Bronchial epithelial cell (primary cell): Measurements from ENCODE around the gene STK40. TPM values are rescaled to one million over a fixed set of nuclear protein-coding genes. Genes with fewer than 3 reads are reported as not detected.
A peak's percentile ranks its signal among the peaks of the same experiment; 100 is the strongest.

Experiments used
- DNase-seq: peaks from one replicate; pipeline ENCODE4 v3.0.0-alpha.2; 2010; ENCODE audit warnings: low read depth
- FAIRE-seq: peaks from 2 replicates; lab custom pipeline; 2011; peaks lifted over from hg19 to GRCh38; lab: Jason Lieb, UNC
- H3K27me3 ChIP-seq: 2 replicates; pipeline ENCODE4 v1.5.1; 2011; ENCODE audit warnings: low read length; ENCODE audit not compliant: control insufficient read depth, insufficient read depth
- H3K36me3 ChIP-seq: 2 replicates; pipeline ENCODE4 v1.5.1; 2011; ENCODE audit warnings: low read length; ENCODE audit not compliant: control insufficient read depth, insufficient read depth
- H3K4me3 ChIP-seq: 2 replicates; pipeline ENCODE4 v1.5.1; 2011; ENCODE audit warnings: mild to moderate bottlenecking, low read depth, low read length, control low read depth
- total RNA-seq: library from RNA; depleted of rRNA; stranded (reverse); fragments of >200 nt; gene quantifications from 2 replicates; pipeline ENCODE4 v1.2.1, GENCODE V29; 2014
- TF ChIP-seq, protein P1 (sequence below): IDR thresholded peaks from 2 replicates; pipeline ENCODE4 v1.5.1; 2011; ENCODE audit warnings: mild to moderate bottlenecking, moderate library complexity, low read length, control low read depth, inconsistent platforms; ENCODE audit not compliant: insufficient read depth, severe bottlenecking

Gene STK40
- total RNA-seq, 1 donor from 2014 or later, result 9.0 TPM

DNA sequence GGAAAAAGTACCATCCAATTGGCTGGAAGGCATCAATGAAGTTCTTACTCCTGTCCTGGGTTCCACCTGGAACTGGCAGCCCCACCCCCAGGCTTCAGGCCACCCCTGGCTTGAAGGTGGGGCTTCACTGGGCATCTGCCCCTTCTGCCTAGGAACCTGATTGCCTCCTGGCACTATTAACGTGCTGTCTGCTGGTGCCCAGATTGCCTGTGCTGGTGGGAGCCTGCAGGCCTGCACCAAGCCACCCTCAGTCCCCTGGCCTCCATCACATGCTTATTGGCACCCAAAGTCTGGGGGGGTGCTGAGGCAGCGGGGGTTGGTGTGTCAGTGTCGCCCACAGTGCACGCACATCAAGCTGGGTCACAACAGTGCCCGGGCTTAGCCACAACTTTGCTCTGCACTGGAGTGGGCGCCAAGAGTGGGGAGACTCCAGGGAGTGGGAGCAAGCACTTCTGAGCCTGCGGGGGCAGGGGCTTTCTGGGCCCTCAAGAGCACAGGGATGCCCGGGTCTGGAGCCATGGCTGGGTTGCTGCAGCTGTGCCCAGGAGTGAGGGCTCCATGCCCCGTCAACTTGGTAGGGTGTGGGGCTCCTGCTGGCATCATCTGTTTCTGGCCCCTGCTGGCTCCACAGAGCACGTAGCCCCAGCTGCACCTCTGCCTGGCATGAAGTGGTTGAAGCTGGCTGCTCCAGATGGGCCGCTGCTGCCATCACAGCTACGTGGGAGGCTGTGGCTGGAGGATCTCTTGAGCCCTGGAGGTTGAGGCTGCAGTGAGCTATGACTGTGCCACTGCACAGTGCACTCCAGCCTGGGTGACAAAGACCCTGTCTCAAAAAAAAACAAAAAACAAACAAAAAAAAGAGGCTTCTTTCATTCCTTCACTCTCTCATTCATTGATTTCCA lies 16.1 kb upstream of the STK40 start:
- TF ChIP-seq, protein P1, sequence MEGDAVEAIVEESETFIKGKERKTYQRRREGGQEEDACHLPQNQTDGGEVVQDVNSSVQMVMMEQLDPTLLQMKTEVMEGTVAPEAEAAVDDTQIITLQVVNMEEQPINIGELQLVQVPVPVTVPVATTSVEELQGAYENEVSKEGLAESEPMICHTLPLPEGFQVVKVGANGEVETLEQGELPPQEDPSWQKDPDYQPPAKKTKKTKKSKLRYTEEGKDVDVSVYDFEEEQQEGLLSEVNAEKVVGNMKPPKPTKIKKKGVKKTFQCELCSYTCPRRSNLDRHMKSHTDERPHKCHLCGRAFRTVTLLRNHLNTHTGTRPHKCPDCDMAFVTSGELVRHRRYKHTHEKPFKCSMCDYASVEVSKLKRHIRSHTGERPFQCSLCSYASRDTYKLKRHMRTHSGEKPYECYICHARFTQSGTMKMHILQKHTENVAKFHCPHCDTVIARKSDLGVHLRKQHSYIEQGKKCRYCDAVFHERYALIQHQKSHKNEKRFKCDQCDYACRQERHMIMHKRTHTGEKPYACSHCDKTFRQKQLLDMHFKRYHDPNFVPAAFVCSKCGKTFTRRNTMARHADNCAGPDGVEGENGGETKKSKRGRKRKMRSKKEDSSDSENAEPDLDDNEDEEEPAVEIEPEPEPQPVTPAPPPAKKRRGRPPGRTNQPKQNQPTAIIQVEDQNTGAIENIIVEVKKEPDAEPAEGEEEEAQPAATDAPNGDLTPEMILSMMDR, result no peak
- Histone ChIP-seq H3K4me3 (no peak overlapping the region), H3K27me3 (no peaks in the 10 kb centered on the region), H3K36me3 (no peaks in the 10 kb centered on the region)
- FAIRE-seq, result no peak
- DNase-seq, result no peak

DNA sequence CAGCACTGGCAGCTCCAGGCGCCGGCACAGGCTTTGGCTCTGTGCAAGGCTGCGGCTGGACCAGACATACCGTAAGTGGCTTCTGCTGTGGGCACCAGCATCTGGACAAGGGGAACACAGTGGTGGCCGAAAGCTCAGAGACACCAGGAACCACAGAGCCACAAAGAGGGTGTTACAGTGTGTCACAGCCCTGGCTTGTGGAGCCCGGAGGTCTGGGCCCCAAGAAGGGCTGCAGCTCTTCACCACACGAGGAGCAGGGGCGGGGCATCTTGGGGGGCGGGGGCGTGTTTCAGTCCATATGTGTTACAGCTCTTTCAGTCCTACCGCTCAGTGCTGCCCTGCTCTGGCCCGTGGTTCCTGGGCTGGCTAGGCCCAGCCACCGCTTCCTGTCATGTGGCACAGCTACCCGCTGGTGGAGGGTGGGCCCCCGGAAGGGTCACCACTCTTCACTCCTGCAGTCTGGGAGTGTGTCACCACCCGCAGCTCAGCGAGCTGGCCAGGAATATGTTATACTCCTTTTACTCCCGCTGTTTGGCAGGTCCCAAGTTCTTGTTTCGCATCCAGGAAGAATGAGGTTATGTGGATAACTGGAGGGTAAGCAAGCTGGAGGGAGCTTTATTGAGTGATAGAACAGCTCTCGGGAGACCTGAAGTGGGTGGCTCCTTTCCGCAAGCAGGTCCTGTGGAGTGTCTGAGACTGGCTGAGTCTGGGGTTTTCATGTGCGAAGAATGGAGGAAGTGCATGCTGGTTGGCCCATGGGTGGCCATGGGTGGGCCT lies 15.3 kb upstream of the STK40 start:
- Histone ChIP-seq H3K36me3 (no peaks in the 10 kb centered on the region), H3K27me3 (no peaks in the 10 kb centered on the region), H3K4me3 (no peak overlapping the region)
- TF ChIP-seq, protein P1, result no peak
- FAIRE-seq (no peak), DNase-seq (no peak)

DNA sequence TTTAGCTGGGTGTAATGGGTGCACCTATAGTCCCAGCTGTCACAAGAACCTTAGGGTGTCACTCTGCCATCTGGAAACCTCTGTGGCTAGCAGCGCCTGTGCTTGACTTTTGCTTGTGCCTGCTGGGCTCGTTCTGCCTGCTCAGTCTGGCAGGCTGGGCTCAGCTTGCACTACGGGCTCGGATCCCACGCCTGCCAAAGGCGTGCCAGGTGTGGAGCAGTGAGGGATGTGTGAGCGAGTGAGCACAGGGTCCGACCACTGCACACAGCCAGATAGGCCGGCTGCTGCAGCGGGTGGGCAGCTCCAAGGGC lies 14.7 kb upstream of the STK40 start:
- no peak for DNase-seq
- FAIRE-seq, result no peak
- TF ChIP-seq, protein P1, result no peak
- Histone ChIP-seq H3K27me3 (no peaks in the 10 kb centered on the region), H3K36me3 (no peaks in the 10 kb centered on the region), H3K4me3 (no peak overlapping the region)

DNA sequence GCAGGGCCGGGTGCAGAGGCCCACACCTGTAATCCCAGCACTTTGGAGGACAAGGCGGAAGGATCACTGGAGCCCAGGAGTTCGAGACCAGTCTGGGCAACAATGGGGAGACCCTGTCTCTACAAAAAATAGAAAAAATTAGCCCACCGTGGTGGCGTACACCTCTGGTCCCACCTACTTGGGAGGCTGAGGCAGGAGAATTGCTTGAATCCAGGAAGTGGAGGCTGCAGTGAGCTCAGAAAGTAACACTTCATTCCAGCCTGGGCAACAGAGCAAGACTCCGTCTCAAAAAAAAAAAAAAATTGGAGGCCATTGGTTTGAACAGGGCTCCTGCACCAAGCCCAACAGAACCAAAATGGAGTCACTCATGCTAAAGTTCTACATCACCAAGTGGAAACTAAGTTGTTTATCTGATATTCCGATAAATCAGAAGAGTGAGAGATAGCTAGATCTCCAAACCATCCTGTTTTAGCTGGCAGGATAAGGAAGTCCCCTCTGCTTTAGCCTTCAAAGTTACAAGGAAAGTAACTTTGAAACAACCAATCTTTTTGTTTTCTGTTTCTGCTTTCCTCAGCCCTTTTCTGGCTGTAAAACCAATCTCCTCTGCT lies 12.8 kb upstream of the STK40 start:
- Histone ChIP-seq H3K36me3 (peaks cover 3% of the 10 kb centered on the region), H3K27me3 (no peaks in the 10 kb centered on the region), H3K4me3 (no peak overlapping the region)
- no peak for DNase-seq
- TF ChIP-seq, protein P1, result no peak
- no peak for FAIRE-seq

DNA sequence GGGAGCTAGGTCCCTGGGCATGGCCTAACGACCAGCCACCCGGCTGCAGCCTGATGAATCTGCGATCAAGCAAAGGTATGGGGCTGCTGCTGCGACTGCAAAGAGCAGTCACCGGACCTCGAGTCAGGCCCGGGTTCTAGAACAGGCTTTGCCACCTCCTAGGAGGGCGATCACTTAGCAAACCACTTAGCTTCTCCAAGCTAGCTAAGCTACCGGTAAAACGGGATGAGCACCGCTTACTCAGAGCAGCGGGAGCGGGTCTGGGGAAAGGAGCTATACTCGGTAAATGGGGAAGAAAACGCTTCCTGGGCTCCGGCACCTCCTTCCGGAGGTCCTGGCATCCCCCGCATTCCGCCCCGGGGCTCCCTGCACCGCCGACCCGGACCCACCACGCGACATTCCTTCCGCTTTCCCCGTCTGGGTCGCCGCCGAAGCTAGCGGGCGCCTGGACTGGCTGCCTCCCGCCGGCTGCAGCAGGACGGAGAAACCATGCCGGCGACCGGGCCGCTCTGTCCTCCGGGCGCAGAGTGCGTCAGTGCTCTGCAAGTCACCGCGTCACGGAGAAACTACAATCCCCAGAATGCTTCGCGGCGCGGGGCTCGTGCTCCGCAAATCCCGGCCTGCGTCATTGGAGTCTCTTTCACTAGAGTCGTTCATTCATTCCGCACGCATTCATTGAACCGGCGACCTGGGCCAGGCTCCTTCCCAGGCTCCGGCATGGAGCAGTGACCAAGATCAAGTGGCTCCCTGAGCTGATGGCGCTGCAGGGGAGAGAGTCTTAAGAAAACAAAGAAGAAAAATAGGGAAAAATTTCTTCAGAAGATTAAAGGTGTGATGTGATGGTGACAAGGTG lies 11.9 kb upstream of the STK40 start, which contains the start of gene LSM10:
LSM10 (minus strand) TSS at position 531 of the 853 bp plus-strand sequence. CDS start 3,779 bp downstream, outside the sequence.
- FAIRE-seq (no peak), DNase-seq (peak; percentile 91)
- Histone ChIP-seq H3K36me3 (peaks cover 3% of the 10 kb centered on the region), H3K4me3 (peak within 1 kb of the TSS; percentile 68), H3K27me3 (no peaks in the 10 kb centered on the region)
- TF ChIP-seq, protein P1, result no peak
